HG02610 (cell line): ENCODE data around the gene CCDC167.
A peak's percentile ranks its signal among the peaks of the same experiment; 100 is the strongest.

ENCODE experiments used
- ATAC-seq: cut with Tn5 transposase; IDR thresholded peaks from one replicate; pipeline ENCODE4 v1.9.1; 2021; ENCODE audit warnings: mild to moderate bottlenecking, moderate library complexity; ENCODE audit not compliant: unreplicated experiment

The CCDC167 gene

GRCh38 chr6:37435373-37435772, 64.3 kb downstream of the CCDC167 start:
- ATAC-seq, result no peak

GRCh38 chr6:37433657-37434271, 65.9 kb downstream of the CCDC167 start:
- peak; percentile 41 for ATAC-seq
